GM19238 (cell line): Measurements from ENCODE around the gene RPL3.

Source experiments
- DNase-seq: peaks from one replicate; pipeline ENCODE4 v3.0.0; 2011; ENCODE audit warnings: low spot score; ENCODE audit not compliant: insufficient read length

Gene RPL3

GRCh38 chr22:39283322-39284141 lies 35.9 kb downstream of the RPL3 start:
- no peak for DNase-seq

GRCh38 chr22:39282645-39283321 lies 36.6 kb downstream of the RPL3 start:
- no peak for DNase-seq

GRCh38 chr22:39281126-39281525 lies 38.3 kb downstream of the RPL3 start:
- no peak for DNase-seq

GRCh38 chr22:39280250-39280649 lies 39.2 kb downstream of the RPL3 start:
- no peak for DNase-seq

- DNase-seq, result no peak
These were observed 40.1 kb downstream of the RPL3 start for GRCh38 chr22:39279170-39279850.

GRCh38 chr22:39278040-39278439 lies 41.4 kb downstream of the RPL3 start:
- no peak for DNase-seq

GRCh38 chr22:39277142-39277607 lies 42.2 kb downstream of the RPL3 start:
- no peak for DNase-seq

- DNase-seq, result no peak
These were observed 42.8 kb downstream of the RPL3 start for GRCh38 chr22:39276440-39277141.

GRCh38 chr22:39275814-39276439 lies 43.5 kb downstream of the RPL3 start:
- DNase-seq, result no peak

GRCh38 chr22:39273950-39274887 lies 45.2 kb downstream of the RPL3 start:
- no peak for DNase-seq

GRCh38 chr22:39270792-39271191 lies 48.6 kb downstream of the RPL3 start:
- no peak for DNase-seq

GRCh38 chr22:39270280-39270679 lies 49.1 kb downstream of the RPL3 start:
- no peak for DNase-seq

- no peak for DNase-seq
These were observed 50.2 kb downstream of the RPL3 start for GRCh38 chr22:39269095-39269790.

- no peak for DNase-seq
These were observed 50.8 kb downstream of the RPL3 start for GRCh38 chr22:39268645-39269044.

- DNase-seq, result no peak
These were observed 51.4 kb downstream of the RPL3 start for GRCh38 chr22:39267974-39268373.

- DNase-seq, result peak; percentile 70
These were observed 52.9 kb downstream of the RPL3 start for GRCh38 chr22:39266398-39267030.

GRCh38 chr22:39265143-39265886 lies 54.1 kb downstream of the RPL3 start:
- DNase-seq, result no peak
